Measurements from ENCODE around the gene RNF212. TPM values are rescaled to one million over a fixed set of nuclear protein-coding genes. Genes with fewer than 3 reads are reported as not detected.

Gene RNF212
- total and polyA plus RNA-seq, 2 experiments from 2014 or later: 17.0 to 20.6 TPM

DNA sequence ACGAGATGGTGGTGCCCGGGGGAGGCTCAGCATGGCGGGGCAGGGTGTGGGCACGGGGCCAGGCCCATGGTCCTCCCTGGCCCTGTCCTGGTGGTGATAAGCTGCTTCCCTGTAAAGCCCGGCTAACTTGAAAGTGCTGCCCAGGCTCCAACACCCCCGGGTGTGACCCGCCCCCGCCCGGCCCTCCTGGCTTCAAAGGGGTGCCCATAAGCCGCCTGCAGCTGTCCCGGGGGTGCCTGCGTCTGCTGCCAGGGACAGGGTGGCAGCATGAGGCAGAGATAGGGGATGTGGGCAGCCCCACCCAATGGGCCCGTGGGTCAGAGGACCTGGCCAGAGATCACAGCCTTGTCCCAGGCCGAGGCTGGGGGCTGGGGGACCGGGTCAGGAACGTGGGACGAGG, 83.8 kb downstream of the RNF212 start:
- no peaks in the 10 kb centered on the region for H4K20me1 ChIP-seq (replicated peaks; ENCODE audit: insufficient read depth)
- Mint-ChIP-seq H3K9me3 (no peaks in the 10 kb centered on the region; the same call in 2 of the 3 replicates), H3K27ac (no peak overlapping the region), H3K4me3 (no peak overlapping the region), H3K4me1 (peaks cover 4% of the 10 kb centered on the region; the same call in 1 of the 3 replicates), H3K36me3 (ENCODE audit: low read depth) (peaks cover 13% of the 10 kb centered on the region), H3K27me3 (ENCODE audit: insufficient read depth, low read depth, poor library complexity) (peaks cover 8% of the 10 kb centered on the region)
- H3K4me1 ChIP-seq (ENCODE audit: insufficient read depth): no peaks in the 10 kb centered on the region
- no peak overlapping the region for H3K4me2 ChIP-seq
- H2AFZ ChIP-seq: no peak overlapping the region
- no peak overlapping the region for H3K27ac ChIP-seq (ENCODE audit: low read depth)
- no peaks in the 10 kb centered on the region for H3K79me2 ChIP-seq (replicated peaks; ENCODE audit: insufficient read depth)
- no peaks in the 10 kb centered on the region for H3K9me2 ChIP-seq (ENCODE audit: insufficient read depth)
- DNase-seq (ENCODE audit: low spot score): no peak
- ATAC-seq: no peak
- no peaks in the 10 kb centered on the region; the same call in 1 of the 2 replicates for H3K36me3 ChIP-seq (ENCODE audit: insufficient read depth)
- no peaks in the 10 kb centered on the region for H3K27me3 ChIP-seq (ENCODE audit: insufficient read depth)
- no peaks in the 10 kb centered on the region for H3F3A ChIP-seq (replicated peaks; ENCODE audit: low read depth)
- H3K4me3 ChIP-seq: no peak overlapping the region
- TF ChIP-seq EZH2phosphoT487 (IDR thresholded peaks at IDR 0.05; ENCODE audit: unreplicated experiment): no peak
- no peak for TF ChIP-seq ZNF331 (CRISPR knock-in tag; IDR thresholded peaks at IDR 0.05; ENCODE audit: low read depth)
- TF ChIP-seq NANOG (IDR thresholded peaks at IDR 0.05; ENCODE audit: borderline replicate concordance): no peak
- TF ChIP-seq EZH2 (IDR thresholded peaks at IDR 0.05; ENCODE audit: low read depth, unreplicated experiment): no peak
- TF ChIP-seq, protein P1, sequence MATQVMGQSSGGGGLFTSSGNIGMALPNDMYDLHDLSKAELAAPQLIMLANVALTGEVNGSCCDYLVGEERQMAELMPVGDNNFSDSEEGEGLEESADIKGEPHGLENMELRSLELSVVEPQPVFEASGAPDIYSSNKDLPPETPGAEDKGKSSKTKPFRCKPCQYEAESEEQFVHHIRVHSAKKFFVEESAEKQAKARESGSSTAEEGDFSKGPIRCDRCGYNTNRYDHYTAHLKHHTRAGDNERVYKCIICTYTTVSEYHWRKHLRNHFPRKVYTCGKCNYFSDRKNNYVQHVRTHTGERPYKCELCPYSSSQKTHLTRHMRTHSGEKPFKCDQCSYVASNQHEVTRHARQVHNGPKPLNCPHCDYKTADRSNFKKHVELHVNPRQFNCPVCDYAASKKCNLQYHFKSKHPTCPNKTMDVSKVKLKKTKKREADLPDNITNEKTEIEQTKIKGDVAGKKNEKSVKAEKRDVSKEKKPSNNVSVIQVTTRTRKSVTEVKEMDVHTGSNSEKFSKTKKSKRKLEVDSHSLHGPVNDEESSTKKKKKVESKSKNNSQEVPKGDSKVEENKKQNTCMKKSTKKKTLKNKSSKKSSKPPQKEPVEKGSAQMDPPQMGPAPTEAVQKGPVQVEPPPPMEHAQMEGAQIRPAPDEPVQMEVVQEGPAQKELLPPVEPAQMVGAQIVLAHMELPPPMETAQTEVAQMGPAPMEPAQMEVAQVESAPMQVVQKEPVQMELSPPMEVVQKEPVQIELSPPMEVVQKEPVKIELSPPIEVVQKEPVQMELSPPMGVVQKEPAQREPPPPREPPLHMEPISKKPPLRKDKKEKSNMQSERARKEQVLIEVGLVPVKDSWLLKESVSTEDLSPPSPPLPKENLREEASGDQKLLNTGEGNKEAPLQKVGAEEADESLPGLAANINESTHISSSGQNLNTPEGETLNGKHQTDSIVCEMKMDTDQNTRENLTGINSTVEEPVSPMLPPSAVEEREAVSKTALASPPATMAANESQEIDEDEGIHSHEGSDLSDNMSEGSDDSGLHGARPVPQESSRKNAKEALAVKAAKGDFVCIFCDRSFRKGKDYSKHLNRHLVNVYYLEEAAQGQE (IDR thresholded peaks at IDR 0.05; ENCODE audit: unreplicated experiment): no peak
- no peak for TF ChIP-seq CREB1 (CRISPR knock-in tag; IDR thresholded peaks at IDR 0.05; ENCODE audit: low read depth)
- TF ChIP-seq STAT1 (IDR thresholded peaks at IDR 0.05; ENCODE audit: unreplicated experiment): no peak
- no peak for TF ChIP-seq ZNF114 (CRISPR knock-in tag; IDR thresholded peaks at IDR 0.05)
- TF ChIP-seq, protein P2, sequence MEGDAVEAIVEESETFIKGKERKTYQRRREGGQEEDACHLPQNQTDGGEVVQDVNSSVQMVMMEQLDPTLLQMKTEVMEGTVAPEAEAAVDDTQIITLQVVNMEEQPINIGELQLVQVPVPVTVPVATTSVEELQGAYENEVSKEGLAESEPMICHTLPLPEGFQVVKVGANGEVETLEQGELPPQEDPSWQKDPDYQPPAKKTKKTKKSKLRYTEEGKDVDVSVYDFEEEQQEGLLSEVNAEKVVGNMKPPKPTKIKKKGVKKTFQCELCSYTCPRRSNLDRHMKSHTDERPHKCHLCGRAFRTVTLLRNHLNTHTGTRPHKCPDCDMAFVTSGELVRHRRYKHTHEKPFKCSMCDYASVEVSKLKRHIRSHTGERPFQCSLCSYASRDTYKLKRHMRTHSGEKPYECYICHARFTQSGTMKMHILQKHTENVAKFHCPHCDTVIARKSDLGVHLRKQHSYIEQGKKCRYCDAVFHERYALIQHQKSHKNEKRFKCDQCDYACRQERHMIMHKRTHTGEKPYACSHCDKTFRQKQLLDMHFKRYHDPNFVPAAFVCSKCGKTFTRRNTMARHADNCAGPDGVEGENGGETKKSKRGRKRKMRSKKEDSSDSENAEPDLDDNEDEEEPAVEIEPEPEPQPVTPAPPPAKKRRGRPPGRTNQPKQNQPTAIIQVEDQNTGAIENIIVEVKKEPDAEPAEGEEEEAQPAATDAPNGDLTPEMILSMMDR (conservative IDR thresholded peaks at IDR 0.05; ENCODE audit: low read depth in 2 of 2): no peak
- TF ChIP-seq, protein P3, sequence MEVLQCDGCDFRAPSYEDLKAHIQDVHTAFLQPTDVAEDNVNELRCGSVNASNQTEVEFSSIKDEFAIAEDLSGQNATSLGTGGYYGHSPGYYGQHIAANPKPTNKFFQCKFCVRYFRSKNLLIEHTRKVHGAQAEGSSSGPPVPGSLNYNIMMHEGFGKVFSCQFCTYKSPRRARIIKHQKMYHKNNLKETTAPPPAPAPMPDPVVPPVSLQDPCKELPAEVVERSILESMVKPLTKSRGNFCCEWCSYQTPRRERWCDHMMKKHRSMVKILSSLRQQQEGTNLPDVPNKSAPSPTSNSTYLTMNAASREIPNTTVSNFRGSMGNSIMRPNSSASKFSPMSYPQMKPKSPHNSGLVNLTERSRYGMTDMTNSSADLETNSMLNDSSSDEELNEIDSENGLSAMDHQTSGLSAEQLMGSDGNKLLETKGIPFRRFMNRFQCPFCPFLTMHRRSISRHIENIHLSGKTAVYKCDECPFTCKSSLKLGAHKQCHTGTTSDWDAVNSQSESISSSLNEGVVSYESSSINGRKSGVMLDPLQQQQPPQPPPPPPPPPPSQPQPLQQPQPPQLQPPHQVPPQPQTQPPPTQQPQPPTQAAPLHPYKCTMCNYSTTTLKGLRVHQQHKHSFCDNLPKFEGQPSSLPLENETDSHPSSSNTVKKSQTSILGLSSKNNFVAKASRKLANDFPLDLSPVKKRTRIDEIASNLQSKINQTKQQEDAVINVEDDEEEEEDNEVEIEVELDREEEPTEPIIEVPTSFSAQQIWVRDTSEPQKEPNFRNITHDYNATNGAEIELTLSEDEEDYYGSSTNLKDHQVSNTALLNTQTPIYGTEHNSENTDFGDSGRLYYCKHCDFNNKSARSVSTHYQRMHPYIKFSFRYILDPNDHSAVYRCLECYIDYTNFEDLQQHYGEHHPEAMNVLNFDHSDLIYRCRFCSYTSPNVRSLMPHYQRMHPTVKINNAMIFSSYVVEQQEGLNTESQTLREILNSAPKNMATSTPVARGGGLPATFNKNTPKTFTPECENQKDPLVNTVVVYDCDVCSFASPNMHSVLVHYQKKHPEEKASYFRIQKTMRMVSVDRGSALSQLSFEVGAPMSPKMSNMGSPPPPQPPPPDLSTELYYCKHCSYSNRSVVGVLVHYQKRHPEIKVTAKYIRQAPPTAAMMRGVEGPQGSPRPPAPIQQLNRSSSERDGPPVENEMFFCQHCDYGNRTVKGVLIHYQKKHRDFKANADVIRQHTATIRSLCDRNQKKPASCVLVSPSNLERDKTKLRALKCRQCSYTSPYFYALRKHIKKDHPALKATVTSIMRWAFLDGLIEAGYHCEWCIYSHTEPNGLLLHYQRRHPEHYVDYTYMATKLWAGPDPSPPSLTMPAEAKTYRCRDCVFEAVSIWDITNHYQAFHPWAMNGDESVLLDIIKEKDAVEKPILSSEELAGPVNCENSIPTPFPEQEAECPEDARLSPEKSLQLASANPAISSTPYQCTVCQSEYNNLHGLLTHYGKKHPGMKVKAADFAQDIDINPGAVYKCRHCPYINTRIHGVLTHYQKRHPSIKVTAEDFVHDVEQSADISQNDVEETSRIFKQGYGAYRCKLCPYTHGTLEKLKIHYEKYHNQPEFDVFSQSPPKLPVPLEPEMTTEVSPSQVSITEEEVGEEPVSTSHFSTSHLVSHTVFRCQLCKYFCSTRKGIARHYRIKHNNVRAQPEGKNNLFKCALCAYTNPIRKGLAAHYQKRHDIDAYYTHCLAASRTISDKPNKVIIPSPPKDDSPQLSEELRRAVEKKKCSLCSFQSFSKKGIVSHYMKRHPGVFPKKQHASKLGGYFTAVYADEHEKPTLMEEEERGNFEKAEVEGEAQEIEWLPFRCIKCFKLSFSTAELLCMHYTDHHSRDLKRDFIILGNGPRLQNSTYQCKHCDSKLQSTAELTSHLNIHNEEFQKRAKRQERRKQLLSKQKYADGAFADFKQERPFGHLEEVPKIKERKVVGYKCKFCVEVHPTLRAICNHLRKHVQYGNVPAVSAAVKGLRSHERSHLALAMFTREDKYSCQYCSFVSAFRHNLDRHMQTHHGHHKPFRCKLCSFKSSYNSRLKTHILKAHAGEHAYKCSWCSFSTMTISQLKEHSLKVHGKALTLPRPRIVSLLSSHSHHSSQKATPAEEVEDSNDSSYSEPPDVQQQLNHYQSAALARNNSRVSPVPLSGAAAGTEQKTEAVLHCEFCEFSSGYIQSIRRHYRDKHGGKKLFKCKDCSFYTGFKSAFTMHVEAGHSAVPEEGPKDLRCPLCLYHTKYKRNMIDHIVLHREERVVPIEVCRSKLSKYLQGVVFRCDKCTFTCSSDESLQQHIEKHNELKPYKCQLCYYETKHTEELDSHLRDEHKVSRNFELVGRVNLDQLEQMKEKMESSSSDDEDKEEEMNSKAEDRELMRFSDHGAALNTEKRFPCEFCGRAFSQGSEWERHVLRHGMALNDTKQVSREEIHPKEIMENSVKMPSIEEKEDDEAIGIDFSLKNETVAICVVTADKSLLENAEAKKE (CRISPR knock-in tag; IDR thresholded peaks at IDR 0.05): no peak
- TF ChIP-seq ETS1 (IDR thresholded peaks at IDR 0.05): no peak
- TF ChIP-seq JUNB (IDR thresholded peaks at IDR 0.05; ENCODE audit: unreplicated experiment): no peak
- no peak for TF ChIP-seq POLR2AphosphoS5 (IDR thresholded peaks at IDR 0.05; ENCODE audit: low read depth)

Data from GM23338 (cell line).